ENCODE data around the gene CCNDBP1.

Gene CCNDBP1

GRCh38 chr15:43246261-43246774, 61.1 kb downstream of the CCNDBP1 start:
- DNase-seq (ENCODE audit: low read depth), result no peak

Measured in HS-5 (cell line).